Measurements from ENCODE around the gene WDFY3. TPM values are rescaled to one million over a fixed set of nuclear protein-coding genes. Genes with fewer than 3 reads are reported as not detected.

WDFY3 gene
- polyA plus RNA-seq, 2 of the 4 experiments (the other 2 are of a cell fraction), result 6.6 to 25.1 TPM

GRCh38 chr4:84901173-84901572 is 65.3 kb downstream of the WDFY3 start:
- no peak for ATAC-seq
- no peak overlapping the region for H3K4me3 ChIP-seq
- no peaks in the 10 kb centered on the region for H3K9me3 ChIP-seq
- no peak overlapping the region for H3K27ac ChIP-seq
- no peaks in the 10 kb centered on the region for H3K4me1 ChIP-seq
- ChIA-PET POLR2A (no interaction called here), CTCF (no interaction called here)
- FAIRE-seq, result no peak
- WGBS (ENCODE audit: missing lambda C conversion rate), result 77% methylated on average over 3 of the region's 3 CpGs
- no peak overlapping the region for H3K4me2 ChIP-seq
- TF ChIP-seq RNF2 (IDR thresholded peaks at IDR 0.05; ENCODE audit: borderline replicate concordance, low read depth) (no peak), ZNF302 (CRISPR knock-in tag; IDR thresholded peaks at IDR 0.05) (no peak), NR3C1 (IDR thresholded peaks at IDR 0.05) (no peak), CEBPB (IDR thresholded peaks at IDR 0.05) (no peak), PBX3 (IDR thresholded peaks at IDR 0.05) (no peak), FOXS1 (CRISPR knock-in tag; IDR thresholded peaks at IDR 0.05) (no peak), HES2 (IDR thresholded peaks at IDR 0.05) (no peak), RAD21 (conservative IDR thresholded peaks at IDR 0.05 in 1 of 2, IDR thresholded peaks at IDR 0.05 in 1 of 2) (no peak), SREBF2 (IDR thresholded peaks at IDR 0.05) (no peak), CHD4 (IDR thresholded peaks at IDR 0.05; ENCODE audit: borderline replicate concordance) (no peak), ATOH8 (CRISPR knock-in tag; IDR thresholded peaks at IDR 0.05; ENCODE audit: low read depth) (no peak), POLR2A (IDR thresholded peaks at IDR 0.05; ENCODE audit: low read length) (no peak), ZSCAN20 (CRISPR knock-in tag; IDR thresholded peaks at IDR 0.05) (no peak), HOXA7 (CRISPR knock-in tag; IDR thresholded peaks at IDR 0.05) (no peak), RARB (CRISPR knock-in tag; IDR thresholded peaks at IDR 0.05) (no peak), HDAC2 (IDR thresholded peaks at IDR 0.05) (no peak), JUNB (IDR thresholded peaks at IDR 0.05) (no peak), ESRRA (IDR thresholded peaks at IDR 0.05; ENCODE audit: borderline replicate concordance, low read length) (no peak), NFE2L2 (conservative IDR thresholded peaks at IDR 0.05; ENCODE audit: low read length) (no peak), KDM5A (IDR thresholded peaks at IDR 0.05) (no peak)
- DNase-seq (ENCODE audit: low read depth in 1 of 2, low spot score in 1 of 2), result no peak

- ChIA-PET CTCF (interaction anchor here (0.6 kb wide), 1 partner anchor 1255 kb away, joined by 3 read pairs; no protein-coding TSS in a partner anchor), POLR2A (no interaction called here)
- Histone ChIP-seq H3K9me3 (no peaks in the 10 kb centered on the region), H3K4me1 (no peaks in the 10 kb centered on the region; the same call in 2 of the 3 replicates), H3K4me2 (no peak overlapping the region), H3K4me3 (no peak overlapping the region), H3K27ac (no peak overlapping the region)
- ATAC-seq (no peak), DNase-seq (ENCODE audit: low read depth in 1 of 2, low spot score in 1 of 2) (no peak), FAIRE-seq (no peak)
- TF ChIP-seq RCOR1 (IDR thresholded peaks at IDR 0.05; ENCODE audit: low read depth, low read length), result no peak
- no peak for TF ChIP-seq E2F6 (IDR thresholded peaks at IDR 0.05; ENCODE audit: borderline replicate concordance, low read depth)
- TF ChIP-seq BHLHE40 (IDR thresholded peaks at IDR 0.05; ENCODE audit: low read depth, low read length), result no peak
- TF ChIP-seq EHF (CRISPR knock-in tag; IDR thresholded peaks at IDR 0.05), result no peak
- 98% methylated on average over 3 of the region's 3 CpGs for WGBS (ENCODE audit: missing lambda C conversion rate)
Measured at GRCh38 chr4:84899616-84900015, 66.9 kb downstream of the WDFY3 start.

- FAIRE-seq, result no peak
Measured at GRCh38 chr4:84897516-84897915, 69.0 kb downstream of the WDFY3 start.

More at GRCh38 chr4:84897516-84897915, 69.0 kb downstream of the WDFY3 start:
- POLR2A ChIA-PET, result no interaction called here
- no peak for DNase-seq (ENCODE audit: low read depth in 1 of 2, low spot score in 1 of 2)
- TF ChIP-seq MAFK (IDR thresholded peaks at IDR 0.05; ENCODE audit: partially characterized antibody) (no peak), FOSB (CRISPR knock-in tag; IDR thresholded peaks at IDR 0.05) (no peak), EP300 (IDR thresholded peaks at IDR 0.05) (no peak), NFE2L2 (conservative IDR thresholded peaks at IDR 0.05; ENCODE audit: low read length) (no peak), SREBF2 (IDR thresholded peaks at IDR 0.05) (no peak), NR3C1 (IDR thresholded peaks at IDR 0.05) (no peak), CHD4 (IDR thresholded peaks at IDR 0.05; ENCODE audit: borderline replicate concordance) (no peak), SMC3 (IDR thresholded peaks at IDR 0.05) (no peak)
- H3K4me3 ChIP-seq, result no peak overlapping the region
- no peaks in the 10 kb centered on the region; the same call in 2 of the 3 replicates for H3K4me1 ChIP-seq
- no peak for ATAC-seq
- no peaks in the 10 kb centered on the region for H3K9me3 ChIP-seq
- H3K27ac ChIP-seq, result no peak overlapping the region
- WGBS (ENCODE audit: missing lambda C conversion rate), result 89% methylated on average over 4 of the region's 6 CpGs
- H3K4me2 ChIP-seq, result no peak overlapping the region
- CTCF ChIA-PET, result interaction anchor here (0.6 kb wide), 1 partner anchor 91 kb away, joined by 3 read pairs; no protein-coding TSS in a partner anchor
